Middle frontal gyrus (tissue), 1 donor: ENCODE results near the gene UCK2.

ENCODE experiments used
- DNase-seq: peaks from one replicate; pipeline ENCODE4 v3.0.0-alpha.2; 2015; ENCODE audit warnings: low spot score; ENCODE audit errors: extremely low spot score

Gene UCK2

DNA sequence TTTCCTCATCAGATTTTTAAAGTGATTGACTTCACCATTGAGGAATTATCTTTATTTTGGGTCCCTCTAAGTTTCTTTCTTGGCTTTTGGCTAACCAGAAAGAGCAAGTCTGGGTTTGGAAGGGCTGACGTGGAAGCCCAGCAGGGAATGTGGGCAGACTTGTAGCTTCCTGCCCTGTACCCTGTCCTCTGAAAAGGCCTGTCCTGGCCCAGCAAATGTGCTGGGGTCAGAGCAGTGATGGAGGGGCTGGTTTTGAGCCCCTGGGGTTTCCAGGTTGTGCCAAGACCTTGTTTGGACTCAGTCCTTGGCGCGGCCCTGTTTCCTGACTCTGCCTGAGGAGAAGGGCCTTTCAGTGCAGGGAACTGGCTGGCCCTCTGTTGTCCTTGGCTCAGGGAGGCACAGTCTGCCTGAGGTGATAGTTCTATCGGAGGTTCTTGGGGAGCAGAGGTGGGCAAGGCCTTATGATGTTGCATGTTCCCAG is 72.1 kb downstream of the UCK2 start:
- DNase-seq, result no peak

DNA sequence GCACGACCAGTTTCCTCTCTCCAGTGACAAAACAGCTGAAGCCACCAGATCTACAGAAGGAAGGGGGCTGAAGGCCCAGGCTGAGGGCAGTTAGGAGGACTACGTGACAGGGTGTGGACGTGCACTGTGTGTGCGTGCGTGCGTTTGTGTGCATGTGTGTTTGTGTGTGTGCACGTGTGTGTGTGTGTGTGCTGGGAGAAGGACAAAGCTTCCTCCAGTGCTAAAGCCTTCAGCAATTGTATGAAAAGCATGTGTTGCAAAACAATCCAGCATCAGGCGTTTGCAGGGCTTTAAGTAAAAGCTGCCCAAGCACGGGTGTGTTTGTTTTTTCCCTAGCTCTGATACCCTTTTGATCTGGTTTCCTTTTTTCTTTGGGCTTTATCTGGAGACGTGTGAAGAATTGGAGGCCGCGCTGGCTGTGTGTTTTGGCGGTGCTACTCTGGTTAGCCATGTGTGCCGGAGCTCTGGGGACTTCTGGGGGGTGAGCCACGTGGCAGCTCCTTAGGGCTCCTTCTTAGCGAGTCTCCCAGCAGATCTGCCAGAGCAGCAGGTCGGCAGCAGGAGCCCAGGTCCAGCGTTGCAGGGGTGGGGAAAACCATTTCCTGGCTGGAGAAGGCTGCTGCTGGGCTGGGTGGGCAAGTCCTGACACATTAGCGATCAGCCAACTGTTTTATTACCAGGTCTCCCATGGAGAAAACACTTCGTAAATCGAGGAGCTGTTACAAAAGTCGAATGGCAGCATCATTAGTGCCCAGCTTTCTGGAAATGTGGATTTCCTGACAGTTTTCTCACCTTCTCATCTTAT is 73.4 kb downstream of the UCK2 start:
- DNase-seq, result no peak

DNA sequence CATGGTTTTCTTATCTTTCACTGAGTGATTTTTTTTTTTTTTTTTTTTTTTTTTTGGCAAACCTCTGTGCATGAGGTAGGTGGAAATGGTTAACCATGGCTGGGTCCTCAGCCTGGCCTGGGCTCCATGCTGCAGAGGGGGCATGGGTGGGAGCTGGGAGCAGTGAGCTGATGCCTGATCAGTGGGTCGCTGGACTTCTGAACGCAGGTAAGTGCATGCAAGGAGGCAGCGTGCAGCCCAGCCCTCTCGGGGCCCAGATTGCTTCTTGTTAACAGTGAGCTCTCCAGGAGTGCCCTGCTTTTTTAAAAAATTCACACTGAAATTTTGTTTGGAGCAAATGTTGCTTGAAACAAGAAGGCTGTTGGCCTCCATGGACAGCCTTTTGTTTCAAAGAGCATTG is 75.2 kb downstream of the UCK2 start:
- no peak for DNase-seq

DNA sequence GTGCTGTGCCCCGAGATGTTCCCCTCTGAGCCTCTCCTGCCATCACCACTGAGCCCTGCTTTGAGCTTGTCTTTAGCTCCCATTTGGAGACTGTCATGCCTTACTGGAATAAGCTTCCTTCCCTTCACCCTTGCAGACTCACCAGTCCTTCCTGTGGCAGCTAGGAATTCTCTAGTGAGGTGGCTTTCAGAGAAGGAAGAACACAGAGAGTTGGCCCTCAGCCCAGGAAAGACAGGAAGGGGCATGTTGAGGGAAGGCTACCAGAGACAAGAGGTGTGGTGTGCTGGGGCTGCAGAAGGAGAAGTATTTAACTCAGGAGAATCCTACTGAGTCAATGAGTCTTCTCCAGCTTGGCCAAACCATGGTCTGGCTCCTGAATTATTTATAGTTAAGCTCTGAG is 76.3 kb downstream of the UCK2 start:
- no peak for DNase-seq

DNA sequence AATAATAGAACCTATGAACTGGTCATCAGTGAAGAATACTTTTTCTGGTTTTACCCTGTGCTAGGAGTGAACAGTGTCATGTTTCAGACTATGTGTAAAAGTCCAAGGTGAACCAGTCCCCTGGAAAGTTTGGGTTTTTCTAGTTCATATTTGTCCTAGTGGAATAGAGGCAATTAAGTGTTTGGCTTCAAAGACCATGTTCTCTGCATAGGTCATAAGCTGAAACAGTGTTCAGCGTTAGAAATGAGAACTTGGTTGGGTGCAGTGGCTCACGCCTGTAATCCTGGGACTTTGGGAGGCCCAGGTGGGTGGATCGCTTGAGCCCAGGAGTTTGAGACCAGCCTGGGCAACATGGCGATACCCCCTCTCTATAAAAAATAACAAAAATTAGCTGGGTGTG is 77.5 kb downstream of the UCK2 start:
- DNase-seq, result no peak

DNA sequence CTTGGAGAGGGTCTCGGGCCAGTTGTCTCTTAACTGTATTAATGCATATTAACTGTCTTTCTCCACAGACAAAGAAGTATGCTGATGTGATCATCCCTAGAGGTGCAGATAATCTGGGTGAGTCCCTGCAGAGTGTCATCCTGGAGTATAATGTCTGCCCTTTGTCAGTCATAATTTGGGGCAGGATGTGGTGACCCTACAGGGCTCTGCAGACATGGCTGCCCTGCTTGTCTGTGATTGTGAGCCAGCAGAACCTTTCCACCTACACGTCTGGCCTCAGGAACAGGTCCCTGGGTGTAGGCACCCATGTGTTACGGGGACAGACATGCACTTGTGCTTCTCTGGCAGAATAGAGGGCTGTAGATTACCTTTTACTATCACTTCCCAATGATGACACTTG is 78.4 kb downstream of the UCK2 start:
- no peak for DNase-seq

DNA sequence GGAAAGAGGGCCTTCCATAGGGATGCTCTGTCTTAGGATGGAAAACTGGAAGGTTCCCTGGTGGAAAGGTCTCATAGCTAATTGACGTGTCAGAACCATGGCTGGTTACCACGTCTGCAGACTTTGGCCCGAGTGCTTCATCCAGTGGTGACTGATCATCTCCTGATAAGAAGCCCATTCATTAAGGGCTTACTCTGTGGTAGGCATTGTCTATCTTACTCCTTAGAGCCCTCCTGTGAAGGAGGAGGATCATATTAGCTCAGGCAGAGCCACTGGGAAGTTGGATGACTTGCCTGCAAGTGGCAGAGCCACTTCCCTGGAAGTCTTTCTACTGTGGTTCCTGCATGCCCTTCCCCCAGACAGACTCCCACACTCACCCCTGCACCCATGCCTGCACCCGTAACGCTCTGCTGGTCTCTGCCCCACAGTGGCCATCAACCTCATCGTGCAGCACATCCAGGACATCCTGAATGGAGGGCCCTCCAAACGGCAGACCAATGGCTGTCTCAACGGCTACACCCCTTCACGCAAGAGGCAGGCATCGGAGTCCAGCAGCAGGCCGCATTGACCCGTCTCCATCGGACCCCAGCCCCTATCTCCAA is 79.9 kb downstream of the UCK2 start:
- no peak for DNase-seq

DNA sequence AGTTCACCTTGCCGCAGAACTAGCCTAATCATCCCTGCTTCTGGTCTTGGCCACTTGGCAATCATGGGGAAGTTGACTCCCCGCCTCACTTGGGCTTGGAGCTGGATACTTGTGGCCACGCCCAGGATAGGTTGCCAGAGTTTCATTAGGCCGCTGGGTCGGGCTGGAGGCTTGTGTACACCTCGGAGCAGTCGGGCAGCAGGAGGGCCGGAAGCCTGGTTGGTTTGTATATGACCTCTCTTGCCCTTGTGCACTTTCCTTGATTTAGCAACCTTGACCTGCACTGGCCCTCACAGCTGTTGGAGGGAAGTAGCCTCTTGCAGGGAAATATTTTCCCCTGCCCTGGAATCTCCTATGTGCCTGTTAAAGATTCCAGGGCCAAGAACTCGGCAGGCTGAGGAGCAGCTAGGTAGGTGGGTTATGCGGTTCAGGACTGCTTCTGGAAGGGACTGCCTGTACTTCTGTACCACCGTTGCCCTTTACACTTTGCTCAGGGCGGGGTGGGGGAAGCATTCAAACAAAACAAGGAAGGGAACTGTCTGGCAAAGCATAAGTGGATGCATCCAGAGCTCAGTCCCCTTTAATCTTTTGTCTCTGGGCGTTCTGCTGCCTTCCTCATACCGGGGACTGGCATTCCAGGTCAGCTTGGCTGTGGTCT is 83.5 kb downstream of the UCK2 start:
- no peak for DNase-seq

DNA sequence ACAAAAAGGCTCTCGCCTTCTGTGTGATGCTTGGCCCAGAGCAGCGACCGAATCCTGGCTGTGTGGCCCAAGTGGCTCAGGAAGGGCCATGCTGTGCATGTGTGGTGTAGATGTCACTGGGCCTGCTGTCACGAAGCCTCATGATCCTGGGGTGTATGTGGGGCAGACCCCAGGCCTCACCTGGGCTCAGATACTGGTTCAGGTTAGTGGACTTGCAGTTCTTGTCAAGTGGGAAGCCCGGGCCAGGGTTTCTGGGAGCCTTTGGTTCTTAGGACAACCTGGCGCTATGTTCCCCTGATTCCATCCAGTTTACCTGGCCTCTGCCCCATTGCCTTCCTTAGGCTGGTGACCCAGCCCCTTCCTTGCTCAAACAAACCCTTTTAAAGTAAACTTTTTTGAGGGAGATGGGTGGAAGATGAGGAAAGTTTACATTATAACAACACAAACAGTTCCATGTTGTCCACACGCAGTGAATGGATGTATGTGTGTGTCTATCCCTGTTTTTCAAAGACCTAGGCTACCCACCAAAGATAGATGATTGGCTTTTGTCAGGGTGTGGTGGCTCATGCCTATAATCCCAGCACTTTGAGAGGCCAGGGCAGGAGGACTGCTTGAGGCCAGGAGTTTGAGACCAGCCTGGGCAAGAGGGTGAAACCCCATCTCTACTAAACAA is 84.3 kb downstream of the UCK2 start:
- DNase-seq, result no peak

DNA sequence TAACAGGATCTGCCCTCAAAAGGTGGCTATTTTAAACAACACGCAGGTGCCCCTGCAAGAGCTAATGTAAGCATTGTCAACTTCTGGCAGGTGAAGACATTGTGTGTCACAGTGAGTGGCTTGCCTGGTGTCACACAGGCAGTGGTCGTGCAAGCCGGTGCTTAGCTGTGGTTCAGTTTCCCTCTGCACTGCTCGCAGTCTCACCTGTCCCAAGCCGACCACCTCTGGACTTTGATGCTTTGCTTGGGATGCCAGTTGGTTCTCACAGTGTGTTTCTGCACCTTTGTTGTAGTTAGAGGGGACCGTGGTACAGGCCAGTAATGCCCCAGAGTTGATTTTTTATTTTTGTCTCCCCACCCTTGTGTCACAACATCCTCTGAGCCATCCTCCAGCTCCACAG is 85.2 kb downstream of the UCK2 start:
- no peak for DNase-seq

DNA sequence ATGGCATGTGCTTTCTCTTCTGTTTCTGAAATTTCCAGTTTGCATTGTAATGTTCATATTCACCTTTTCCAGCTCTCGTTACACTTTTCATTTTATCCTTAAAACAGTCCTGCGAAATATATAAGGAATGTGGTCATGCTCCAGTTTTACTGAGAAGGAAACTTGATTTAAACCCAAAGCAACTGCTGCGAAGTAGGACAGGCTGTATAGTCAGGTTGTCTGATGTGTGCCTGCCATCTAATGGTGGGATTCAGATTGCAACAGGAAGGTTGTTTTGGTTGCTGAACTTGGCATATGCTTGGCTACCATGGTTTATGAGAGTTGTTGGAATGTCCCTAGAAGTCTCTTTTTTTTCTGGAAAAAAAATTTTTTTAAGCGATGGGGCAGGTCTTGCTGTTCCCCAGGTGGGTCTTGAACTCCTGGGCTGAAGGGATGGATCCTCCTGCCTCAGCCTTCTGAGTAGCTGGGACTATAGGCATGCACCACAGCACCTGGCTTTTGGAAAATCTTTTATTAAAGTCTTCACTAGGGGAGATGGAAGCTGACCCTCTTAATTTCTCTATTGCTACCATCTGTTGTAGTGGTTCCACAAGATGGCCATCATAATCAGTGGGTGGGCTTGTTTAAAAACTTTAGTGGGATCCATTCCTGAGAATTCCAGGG is 86.9 kb downstream of the UCK2 start:
- peak; percentile 41 for DNase-seq

DNA sequence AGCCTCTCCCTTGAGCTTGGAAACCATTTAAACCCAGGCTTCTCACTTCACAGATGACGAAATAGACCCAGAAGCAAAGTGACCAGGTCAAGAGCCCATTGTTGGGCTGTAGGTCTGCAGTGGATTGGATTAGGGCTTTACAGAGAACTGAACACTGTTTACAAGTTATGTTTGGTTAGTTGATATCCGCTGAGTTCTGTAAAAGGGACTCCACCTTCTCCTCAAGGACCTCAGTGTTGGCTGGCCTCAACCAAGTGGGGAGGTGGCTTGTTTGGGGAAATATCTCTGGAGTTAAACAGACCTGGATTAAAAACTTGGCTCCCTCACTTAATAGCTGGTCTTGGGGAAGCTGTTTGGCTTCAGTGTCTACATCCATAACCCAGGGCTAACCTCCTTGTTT is 88.1 kb downstream of the UCK2 start:
- DNase-seq, result no peak

DNA sequence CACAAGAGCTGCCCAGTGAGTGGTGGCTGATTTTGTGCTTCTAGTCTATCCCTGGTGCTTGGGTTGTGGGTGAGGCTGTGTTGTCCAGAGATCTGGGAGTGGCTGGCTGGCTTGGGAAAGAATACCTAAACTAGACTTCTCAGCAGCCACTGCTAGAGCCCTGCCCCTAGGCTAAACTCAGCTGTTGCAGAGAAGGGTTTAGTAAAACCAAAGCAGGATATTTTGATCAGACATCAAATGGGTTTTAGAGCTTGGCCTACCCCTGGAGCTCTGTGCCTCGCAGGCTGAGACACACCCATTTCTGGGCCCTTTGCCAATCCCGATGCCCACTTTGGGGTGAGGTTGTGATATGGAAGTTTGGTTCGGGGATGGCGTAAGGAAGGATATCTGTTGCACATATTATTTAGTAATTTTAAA is 88.5 kb downstream of the UCK2 start:
- DNase-seq, result no peak

DNA sequence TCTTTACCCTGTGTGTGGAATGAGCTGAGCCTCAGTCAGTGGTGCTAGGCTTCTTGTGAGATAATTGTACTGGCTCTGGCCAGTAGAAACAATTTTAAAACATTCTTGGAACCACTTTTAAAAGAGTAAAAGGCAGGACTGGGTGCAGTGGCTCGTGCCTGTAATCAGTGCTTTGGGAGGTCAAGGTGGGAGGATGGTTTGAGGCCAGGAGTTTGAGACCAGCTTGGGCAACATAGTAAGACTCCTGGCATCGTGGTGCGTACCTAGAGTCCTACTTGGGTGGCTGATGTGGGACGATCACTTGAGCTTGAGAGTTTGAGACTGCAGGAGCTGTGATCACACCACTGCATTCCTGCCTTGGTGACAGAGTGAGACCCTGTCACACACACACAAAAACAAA is 89.8 kb downstream of the UCK2 start:
- DNase-seq, result no peak

DNA sequence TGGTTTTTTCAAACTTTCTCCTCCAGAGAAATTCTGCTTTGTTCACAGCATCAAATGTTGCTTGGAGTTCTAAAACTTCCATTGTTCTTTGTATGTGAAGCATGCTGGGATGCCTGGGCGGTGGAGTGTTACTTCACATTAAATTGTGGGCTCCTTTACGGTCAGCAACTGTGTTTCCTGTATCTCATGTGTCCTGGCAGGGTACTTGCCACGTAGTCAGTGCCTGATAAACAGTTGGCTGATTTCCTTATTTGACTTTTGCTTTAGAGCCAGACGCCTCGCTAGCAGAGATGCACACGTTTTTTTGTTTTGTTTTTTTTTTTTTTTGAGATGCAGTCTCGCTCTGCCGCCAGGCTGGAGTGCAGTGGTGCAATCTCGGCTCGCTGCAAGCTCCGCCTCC is 96.7 kb downstream of the UCK2 start:
- DNase-seq, result no peak

DNA sequence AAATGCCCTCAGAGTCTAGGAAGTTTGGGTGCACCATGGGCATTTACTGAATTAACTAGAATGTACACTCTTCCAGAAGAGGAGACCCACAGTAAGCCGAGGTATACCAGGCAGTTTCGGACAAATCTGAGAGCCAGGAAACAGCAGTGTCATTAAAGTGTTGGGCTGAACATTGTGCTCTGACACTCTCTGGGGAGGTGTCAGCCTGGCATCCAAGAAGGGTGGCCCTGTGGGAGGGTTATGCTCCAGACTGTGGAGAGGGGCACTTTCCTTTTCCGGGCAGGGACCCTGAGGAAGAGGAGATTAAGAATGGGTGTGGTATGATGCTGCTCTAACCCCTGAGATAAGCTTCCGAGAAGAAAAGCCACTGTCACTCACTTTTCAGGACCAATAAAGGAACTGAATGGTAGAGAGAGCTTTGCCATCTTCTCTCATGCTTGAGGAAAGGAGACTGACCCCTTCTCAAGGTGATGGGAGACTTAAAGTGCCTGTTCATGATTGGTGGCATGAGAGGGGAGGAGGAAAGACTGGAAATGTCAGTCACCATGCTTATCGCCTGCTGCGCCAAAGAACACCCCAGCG is 98.2 kb downstream of the UCK2 start:
- no peak for DNase-seq

DNA sequence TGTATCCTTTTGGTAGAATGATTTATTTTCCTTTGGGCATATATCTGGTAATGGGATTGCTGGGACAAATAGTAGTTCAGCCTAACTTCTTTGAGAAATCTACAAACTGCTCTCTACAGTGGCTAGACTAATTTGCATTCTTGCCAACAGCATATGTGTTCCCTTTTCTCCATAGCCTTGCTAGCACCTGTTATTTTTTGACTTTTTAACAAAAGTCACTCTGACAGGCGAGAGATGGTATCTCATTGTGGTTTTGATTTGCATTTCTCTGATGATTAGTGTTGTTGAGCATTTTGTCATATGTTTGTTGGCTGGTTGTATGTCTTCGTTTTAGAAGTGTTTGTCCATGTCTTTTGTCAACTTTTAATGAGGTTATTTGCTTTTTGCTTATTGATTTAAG is 99.8 kb downstream of the UCK2 start:
- no peak for DNase-seq

DNA sequence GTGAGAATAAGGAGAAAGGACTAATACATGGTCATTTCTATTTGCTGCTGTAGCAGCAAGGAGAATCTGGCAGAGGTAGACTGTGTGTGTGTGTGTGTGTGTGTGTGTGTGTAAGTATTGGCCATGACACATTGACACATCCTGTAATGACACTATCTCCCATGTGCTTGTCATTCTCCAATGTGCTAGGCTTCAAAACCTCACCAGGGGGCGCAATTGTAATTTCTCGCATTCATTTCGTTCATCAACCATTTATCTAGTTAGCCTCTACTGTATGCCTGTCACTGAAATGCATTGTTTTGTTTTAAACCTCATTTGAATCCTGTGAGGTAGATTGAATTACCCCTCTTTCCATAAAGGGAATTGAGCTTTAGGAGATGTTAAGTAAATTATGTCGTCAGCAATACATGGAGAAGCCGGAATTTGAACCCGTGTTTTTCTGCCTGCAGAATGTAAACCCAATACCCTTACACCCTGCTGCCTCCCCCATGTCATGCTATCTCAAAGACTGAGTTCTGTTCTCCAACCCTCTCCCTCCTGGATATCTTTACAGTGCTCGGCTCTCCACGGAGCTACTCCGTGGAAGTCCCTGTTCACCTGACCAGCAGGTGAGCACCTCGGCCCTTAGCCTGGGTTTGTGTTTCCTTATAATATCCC is 100.8 kb downstream of the UCK2 start:
- peak; percentile 47 for DNase-seq

DNA sequence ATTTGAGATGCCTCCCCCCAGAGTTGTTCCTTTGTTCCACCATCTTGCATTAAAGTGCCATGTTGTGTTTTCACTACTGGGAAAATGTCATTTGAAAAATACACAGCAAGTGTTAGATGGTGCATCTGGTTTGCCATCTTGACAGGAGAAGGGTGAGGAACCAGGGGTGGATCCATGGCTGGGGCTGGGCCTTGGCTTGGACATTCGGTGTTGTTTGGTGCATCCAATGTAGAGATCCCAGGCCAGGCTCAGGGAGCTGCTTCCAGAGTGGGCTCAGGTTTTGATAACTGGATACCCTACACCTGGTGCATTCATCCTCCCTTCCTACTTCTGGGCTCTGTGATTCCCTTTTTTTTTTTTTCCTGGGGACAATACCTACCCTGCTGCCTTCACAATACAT is 103.5 kb downstream of the UCK2 start:
- no peak for DNase-seq

DNA sequence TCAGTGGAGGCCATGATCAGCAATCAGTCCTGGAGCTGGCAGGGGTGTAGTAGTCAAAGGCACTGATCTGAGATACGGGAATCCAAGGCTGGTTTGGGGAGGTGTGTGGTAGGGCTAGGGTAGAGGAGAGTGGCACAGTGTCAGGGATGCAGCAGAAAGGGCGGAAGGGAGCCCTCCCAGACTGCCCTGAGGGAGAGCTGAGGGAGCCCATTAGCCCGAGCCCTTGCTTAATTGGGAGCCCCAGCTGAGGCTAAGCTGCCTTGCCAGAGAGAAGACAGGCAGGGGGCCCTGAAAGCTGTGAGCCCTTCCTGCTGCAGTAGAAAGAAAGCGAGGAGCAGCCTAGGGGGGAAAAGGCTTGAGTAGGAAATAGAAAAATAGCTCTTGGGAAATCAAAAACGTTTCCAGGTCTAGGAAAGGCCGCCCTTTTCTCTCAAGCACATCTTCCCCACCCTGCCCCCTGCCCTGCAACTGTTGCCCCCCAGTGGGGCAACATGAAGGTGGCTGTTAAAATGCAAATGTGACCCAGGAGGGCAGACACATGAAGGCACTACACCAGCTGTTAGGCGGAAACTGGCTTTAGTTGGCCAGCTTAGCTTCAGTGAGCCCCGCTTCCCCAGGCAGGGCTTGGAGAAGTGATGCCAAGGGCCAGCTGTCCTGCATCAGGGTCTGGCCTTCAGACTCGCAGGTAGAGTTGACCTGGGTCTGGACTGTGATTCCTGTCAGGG is 106.2 kb downstream of the UCK2 start:
- DNase-seq, result no peak
